Activated gamma-delta T cell treated with anti-CD3 and anti-CD28 coated beads, Interleukin-2, amount 50 U/mL, for 16 hours (primary cell): ENCODE results near the gene PLCH1.
"Not testable (repeated sequence)": the region's sequence is repeated elsewhere in the genome, so short reads cannot be mapped to it uniquely, and the experiment has no call there.

Experiments
- DNase-seq: peaks from one replicate; pipeline ENCODE4 v3.0.0-alpha.2; 2020; ENCODE audit warnings: low read depth

PLCH1 gene

DNA sequence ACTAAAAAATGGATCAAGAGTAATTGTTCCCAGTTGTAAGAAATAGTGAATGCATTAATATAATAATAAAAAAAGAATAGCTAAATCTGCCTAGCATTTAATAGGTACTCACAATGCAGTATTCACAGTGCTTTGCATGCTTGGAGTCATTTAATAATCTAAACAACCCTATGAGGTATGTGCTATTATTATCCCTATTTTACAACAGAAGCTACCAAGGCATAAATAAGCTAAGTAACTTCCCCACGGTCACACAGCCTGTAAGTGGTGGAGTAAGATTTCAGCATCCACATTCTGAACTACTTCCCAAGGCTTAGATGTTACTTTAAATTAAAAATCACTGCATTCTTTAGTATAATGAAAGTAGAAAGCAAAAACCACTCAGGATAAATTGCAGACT, 102.9 kb downstream of the PLCH1 start:
- DNase-seq, result no peak

DNA sequence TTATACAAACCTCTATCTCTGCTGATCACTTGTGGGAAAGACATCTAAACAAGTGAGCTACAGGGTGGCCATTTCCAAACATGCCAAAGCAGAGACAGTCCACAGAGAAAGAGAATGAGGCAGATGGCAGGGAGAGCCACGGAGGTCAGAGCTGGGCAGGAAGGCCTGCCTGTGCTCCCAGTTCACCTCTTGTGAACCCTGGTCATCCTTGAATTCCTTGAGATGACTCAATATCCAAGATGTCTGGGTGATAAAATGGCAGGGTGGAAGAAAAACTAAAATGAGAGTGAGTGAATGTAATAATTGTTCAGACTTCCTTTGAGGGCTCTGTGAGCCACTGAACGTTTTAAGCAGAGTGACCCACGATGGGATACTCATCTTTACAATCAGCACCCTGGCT, 104.8 kb downstream of the PLCH1 start:
- DNase-seq, result no peak

DNA sequence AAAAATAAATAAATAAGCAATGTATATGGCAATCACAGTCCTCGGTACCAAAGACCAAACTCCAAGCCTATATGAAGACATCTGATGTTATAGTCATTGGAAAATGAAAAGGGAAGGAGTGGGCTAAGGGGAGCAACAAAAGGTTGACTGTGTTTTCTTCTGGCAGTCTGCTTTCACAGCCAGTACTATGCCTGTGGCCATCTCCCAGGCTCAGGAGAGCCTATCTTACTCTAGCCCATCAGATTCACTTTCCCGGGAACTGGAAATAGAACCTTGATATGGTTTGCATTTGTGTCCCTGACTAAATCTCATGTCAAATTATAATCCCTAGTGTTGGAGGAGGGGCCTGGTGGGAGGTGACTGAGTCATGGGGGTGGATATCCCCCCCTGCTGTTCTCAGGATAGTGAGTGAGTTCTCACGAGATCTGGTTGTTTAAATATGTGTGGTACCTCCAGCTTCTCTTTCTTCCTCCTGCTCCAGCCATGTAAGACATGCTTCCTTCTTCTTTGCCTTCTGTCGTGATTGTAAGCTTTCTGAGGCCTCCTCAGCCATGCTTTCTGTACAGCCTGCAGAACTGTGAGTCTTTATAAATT, 105.3 kb downstream of the PLCH1 start:
- no peak for DNase-seq

DNA sequence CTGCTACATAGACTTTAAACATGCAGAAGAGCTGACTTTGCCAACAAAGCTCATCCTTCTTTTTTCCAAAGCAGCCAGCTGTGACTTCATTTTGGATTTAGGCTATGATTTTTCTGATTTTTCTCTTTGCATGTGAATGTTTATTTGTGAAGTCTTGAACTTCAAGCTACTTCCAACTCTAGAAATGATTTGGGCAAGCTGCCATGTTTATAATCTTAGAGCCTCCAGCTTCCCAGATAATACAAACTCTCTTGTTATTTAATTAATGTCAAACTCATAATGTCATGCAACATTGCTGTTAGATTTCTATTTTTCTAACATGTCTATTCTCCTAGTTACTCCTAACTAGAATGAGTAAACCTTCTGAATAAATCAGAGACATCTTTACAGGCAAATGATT, 106.4 kb downstream of the PLCH1 start:
- DNase-seq, result not testable (repeated sequence)

DNA sequence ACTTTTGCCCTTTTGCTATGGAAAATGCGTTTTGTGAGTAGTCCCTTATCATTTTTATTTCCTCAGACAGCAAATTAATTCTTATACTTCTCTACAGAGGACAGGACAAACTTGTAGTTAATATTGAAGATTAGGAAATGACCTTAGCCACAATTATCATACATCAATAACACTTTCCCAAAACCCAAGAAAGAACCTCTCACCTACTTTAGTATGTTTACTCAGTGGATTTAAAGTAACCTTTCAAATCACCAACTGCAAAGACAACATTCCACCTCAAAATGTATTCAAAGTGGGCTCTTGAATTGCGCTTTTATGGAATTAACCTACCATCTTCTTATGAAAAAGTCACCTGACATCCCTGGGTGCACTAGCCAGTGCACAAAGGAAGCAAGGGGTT, 107.3 kb downstream of the PLCH1 start:
- no peak for DNase-seq

DNA sequence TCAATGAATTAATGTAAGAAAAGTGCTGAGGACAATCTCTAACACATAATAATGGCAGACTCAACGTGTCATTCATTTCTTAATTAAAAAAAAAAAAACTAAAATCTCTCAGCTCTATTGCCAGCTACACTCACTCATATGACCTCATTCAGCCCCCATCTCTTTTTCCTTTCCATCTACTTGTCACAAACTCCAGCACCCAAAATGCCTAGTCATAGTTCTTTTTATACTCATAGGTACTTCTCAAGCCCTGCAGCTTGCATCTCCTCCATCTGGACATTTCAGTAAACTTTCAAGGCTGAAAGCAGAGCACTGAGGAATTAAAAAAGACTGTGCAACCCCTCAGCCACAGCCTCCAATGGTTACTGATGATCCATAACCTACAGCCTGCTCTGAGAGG, 109.8 kb downstream of the PLCH1 start:
- no peak for DNase-seq

DNA sequence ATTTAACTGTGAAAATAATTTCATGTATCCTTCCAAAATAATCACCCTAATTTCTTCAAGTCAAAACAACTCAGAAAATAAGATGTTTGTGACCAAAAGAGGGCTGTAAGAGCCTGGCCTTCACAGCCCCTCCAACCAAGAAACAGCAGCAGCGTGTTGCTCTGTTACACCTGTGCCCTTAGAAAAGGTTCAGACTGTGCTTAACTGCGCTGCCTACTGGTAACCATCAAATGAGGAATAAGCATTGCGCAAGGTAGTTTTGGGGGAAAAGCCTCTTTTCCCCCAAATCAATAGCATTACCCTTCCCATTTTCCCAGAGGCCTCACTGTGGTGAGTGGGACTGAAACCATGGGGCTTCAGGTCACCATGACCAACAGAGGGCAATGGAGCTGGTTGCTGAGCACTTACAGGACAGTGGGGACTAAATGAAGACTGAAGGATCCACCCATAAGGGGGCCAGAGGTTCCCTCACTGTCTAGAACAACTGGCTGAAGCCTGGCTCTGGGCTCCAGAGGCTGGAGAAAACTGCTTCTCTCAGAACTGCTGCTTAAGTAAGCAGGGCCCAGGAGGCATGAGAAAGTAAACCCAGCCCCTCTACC, 110.7 kb downstream of the PLCH1 start:
- no peak for DNase-seq

DNA sequence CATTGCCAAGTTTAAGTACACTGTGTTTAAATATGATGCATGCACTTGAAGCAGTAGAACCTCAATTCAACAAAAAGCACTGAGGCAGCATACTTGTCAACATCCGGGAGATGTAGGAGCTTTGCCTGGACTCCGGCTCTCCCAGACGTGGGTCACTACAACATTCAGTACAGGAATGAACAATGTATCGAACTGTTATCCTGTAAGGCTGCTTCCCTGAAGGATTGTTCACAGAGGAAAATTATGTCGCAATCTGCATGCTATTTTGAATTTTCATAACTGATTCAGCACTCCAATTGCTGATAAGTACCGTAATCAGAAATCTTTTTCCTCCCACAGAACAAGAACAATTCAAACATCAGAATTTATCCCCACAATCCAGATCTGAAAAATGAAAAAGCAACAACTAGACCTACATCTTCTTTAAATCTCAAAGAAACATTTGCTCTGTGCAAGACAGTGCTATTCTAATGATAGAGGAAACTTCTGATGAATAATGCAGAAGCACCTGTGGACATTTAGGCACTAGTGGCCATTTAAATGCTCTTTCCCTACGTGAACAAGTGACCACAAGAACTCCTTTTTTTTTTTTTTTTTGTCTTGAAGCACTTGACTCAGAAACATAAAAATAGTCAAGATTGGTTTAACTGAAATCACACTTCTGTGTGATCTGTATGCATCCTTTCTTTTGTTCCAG, 113.4 kb downstream of the PLCH1 start:
- no peak for DNase-seq

DNA sequence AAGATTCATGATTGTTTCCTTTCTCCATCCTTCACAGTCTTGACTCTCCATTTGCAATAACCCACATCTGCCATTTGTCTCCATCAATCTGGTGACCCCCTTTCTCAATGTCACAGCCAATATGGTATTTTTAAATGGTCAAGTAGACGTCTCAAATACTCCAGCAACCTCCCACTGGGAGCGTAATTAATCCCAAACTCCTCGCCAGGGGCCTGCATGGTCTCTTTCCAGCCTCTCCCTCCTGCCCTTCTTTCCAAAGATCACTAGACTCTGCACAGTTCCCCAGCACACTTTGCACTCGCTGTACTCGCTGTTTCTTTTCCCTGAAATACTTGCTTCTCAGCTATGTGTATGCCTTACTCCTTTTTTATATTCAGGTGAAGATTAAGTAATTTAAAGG, 115.3 kb downstream of the PLCH1 start:
- no peak for DNase-seq

DNA sequence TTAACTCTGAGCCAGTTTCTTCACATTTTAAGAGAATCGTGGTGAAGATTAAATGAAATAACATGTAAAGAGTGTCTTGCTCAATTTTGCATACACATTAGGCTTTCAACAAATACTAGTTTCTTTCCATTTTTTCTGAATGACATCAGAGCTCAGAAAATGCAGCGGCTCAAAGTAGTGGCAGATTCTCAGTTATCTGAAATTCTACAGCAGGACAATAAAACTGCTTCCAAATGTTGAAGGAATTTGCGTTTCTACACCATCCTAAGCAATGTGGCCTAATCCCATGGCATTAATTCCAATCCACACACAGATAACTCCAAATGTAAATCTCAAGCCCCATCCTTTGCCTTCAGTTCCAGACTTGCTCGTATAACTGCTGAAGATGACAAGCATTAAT, 115.8 kb downstream of the PLCH1 start:
- no peak for DNase-seq

DNA sequence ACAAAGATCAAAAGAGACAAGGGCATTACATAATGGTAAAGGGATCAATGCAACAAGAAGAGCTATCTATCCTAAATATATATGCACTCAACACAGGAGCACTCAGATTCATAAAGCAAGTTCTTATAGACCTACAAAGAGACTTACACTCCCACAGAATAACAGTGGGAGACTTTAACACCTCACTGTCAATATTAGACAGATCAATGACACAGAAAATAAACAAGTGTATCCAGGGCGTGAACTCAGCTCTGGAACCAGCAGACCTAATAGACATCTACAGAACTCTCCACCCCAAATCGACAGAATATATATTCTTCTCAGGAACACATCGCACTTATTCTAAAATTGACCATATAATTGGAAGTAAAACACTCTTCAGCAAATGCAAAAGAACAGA, 122.2 kb downstream of the PLCH1 start:
- not testable (repeated sequence) for DNase-seq

DNA sequence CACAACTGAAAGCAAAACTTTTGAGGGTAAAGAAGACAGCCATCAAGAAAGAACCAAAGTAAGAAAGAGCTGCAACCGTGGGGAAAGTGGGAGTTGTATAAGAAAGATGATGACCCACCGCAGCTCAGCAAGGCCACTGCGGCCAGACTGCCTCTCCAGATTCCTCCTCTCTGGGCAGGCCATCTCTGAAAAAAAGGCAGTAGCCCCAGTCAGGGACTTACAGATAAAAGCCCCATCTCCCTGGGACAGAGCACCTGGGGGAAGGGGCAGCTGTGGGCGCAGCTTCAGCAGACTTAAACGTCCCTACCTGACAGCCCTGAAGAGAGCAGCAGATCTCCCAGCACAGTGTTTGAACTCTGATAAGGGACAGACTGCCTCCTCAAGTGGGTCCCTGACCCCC, 124.3 kb downstream of the PLCH1 start:
- not testable (repeated sequence) for DNase-seq

DNA sequence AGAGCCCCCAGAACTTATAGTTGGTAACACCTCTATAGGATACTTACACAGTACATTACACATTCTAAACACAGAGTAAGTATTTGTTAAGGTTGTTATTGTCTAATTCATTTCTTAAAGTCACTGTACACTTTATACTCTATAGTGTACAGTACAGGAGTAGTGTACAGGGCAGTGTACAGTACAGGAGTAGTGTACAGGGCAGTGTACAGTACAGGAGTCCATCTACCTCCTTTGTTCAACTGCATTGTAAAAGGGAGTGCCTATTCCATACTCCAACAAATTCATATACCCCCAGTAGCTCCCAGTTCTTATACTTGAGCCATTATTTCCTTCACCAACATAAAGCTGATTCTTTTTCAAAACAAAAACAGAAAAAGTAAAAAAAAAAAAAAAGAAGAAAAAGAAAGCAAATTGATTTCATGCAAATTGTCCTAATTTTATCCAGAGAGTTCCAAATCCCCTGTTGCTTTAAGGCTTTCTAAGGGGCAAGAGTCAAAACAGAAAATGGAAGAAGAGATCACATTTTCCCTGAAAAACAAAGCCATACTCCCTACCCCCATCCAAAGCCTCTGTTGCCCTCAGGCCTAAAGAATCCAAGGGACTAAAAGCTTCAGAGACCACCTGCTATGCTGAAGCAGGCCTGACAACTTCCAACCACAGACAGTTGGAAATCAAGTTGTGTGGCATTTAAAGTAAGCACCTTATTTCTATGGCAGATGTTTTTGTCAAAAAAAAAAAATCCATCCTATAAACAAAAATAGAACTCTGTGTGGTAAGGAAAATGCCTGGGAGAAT, 125.6 kb downstream of the PLCH1 start:
- no peak for DNase-seq

DNA sequence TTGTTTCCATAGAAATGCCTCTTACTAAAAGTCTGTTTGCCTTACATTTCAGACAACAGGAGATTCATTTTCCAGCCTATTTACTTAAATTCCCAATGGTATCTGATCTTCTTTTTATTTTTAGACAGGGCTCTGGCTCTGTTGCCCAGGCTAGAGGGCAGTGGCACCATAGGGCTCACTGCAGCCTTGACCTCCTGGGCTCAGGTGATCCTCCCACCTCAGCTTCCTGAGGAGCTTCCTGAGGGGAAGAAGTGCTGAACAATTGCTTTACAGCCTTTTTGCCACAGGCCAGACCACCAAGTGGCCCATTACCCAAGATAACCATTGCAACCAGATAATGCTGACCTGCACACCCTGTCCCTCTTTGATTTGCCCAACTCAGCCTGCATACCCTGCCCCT, 126.3 kb downstream of the PLCH1 start:
- DNase-seq, result no peak

DNA sequence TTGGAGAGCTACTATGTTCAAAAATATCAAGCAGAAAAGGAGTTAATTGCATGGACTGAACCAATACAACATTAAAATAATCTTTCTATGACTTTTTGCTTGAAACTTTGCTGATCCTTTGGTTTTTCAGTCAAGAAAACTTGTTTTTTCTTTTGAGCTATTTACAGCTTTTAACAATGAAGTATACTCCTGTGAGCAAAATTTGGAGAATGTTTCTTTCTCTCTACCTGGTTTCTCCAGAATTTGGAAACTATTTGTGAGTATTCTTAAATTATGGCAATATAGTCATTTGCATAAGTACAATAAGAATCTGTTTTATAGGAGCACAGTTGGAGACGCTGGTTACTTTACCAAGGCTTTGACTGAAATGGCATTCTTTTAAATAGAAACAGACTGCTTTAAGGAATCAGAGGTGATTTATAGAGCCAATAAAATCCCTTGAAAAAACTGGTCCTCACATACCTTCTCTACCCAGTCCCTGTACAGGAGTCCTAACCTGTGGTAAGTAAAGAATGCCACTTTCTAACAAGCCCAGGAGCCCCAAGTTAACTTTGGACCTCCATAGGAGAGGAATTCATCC, 127.4 kb downstream of the PLCH1 start:
- no peak for DNase-seq

DNA sequence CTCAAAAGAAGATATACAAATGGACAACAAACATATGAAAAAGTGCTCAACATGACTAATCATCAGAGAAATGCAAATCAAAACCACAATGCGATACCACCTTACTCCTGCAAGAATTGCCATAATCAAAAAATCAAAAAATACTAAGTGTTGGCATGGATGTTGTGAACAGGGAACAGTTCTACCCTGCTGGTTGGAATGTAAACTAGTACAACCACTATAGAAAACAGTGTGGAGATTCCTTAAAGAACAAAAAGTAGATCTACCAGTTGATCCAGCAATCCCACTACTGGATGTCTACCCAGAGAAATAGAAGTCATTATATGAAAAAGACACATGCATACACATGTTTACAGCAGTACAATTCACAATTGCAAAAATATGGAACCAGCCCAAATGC, 129.7 kb downstream of the PLCH1 start:
- not testable (repeated sequence) for DNase-seq

DNA sequence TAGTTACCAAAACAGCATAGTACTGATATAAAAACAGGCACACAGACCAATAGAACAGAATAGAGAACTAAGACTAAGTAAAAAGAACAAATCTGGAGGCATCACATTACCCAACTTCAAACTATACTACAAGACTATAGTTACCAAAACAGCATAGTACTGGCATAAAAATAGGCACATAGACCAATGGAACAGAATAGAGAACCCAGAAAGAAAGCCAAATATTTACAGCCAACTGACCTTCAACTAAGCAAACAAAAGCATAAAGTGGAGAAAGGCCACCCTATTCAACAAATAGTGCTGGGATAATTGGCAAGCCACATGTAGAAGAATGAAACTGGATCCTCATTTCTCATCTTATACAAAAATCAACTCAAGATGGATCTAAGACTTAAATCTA, 130.5 kb downstream of the PLCH1 start:
- DNase-seq, result not testable (repeated sequence)

DNA sequence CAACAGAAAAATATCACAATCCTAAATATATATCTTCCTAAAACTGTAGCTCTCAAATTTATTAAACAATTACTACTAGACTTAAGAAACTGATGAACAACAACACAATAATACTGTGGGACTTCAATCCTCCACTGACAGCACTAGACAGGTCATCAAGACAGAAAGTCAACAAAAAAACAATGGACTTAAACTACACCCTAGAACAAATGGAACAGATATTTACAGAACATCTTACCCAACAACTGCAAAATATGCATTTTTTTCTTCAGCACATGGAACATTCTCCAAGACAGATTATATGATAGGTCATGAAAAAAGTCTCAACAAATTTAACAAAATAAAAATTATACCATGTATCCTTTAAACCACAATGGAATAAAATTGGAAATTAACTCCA, 133.4 kb downstream of the PLCH1 start:
- no peak for DNase-seq

DNA sequence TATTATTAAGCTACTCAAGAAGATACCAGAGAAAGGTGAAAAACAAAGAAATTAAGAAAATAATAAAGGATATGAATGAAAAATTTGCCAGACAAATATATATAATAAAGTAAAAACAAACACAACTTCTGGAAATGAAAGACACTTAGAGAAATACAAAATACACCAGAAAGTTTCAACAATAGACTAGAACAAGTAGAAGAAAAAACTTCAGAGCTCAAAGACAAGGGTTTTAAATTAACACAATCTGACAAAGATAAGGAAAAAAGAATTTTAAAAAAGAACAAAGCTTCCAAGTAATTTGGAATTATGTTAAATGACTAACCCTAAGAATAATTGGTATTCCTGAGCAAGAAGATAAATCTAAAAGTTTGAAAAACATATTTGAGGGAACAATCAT, 135.3 kb downstream of the PLCH1 start:
- DNase-seq, result no peak

DNA sequence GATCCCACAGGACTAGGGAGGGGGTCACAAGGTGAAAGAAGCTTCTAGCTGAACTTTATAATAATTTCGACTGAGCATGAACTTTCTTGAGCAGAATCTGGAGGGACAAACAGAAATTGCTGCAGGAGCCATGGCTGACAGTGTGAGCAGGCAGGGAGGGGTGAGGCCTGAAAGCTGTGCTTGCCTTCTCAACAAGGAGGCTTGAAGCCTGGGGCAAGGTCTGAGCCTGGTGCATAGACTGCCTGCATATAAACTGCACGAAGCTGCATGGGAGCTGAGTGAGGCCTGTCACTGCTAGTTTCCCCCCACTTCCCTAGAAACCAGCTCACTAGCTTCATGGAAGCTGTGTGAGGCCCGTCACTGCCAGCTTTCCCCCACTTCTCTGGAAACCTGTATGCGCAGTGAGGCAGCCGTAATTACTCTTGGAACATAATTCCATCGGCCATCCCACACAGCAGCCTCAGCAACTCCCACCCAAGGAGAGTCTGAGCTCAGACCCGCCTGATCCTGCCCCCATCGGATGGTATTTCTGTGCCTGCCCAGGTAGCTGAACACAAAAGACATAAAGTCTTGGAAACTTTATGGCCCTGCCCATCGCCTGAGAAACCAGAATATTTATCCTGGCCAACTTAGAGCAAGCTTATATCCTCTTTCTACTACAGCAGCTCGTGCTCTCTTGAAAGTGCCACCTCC, 136.5 kb downstream of the PLCH1 start:
- no peak for DNase-seq

DNA sequence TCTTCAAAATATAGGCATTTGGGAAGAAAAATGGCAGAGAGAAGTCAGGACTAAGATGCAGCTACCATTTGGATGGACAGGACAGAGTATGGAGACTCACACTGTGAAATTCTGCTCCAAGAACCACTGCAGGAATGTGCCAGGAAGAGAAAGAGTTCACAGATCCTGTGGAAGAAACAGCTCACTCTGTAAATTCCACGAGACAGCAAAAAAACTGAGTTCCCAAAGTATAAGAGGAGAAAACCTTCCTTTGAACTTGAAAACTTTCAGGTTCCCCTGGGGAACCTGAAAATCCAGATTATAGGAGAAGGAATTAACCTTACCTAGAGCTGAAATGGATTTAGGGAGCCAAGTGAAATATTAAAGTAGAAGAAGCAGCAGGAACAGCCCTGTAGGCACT, 137.1 kb downstream of the PLCH1 start:
- no peak for DNase-seq

DNA sequence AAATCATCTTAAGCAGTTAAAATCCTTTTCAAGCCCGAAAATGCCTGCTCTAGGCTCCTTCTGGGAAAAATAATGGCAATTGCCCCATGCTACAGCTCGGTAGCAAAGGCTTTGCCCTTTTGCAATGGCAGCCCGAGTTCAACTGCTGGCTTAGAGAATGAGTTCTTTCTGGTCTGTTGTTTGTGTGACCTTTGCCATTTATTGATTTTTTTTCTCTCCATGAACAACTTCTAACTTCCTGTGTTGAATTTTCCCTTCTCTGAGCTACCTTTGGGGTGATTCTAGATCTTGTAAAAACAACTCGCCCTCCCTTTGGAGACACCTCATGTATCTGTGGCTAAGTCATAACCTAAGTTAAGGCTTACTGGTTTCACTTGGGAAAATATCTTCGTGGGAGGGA, 139.3 kb downstream of the PLCH1 start:
- DNase-seq, result no peak
